Immature natural killer cell (primary cell): ENCODE measurements around the gene ACADS. TPM values are rescaled to one million over a fixed set of nuclear protein-coding genes. Genes with fewer than 3 reads are reported as not detected.

Source experiments
- DNase-seq, 3 donors: peaks; one replicate each; pipeline ENCODE4 v3.0.0; 2022; ENCODE audit warnings: mixed read lengths in 1 of 3
- H3K27ac Mint-ChIP-seq, 6 donors: one replicate each; pipeline ENCODE4 v1.8.0; 2020; ENCODE audit warnings: mixed read lengths in 6 of 6, mild to moderate bottlenecking in 5 of 6, inconsistent platforms in 4 of 6, moderate library complexity in 3 of 6
- H3K27me3 Mint-ChIP-seq, 3 donors: one replicate each; pipeline ENCODE4 v1.8.0; 2020 to 2021; ENCODE audit warnings: low read depth in 3 of 3, mild to moderate bottlenecking in 3 of 3, mixed read lengths in 3 of 3, moderate library complexity in 3 of 3, inconsistent platforms in 1 of 3
- H3K36me3 Mint-ChIP-seq, 3 donors: one replicate each; pipeline ENCODE4 v1.8.0; 2020; ENCODE audit warnings: mixed read lengths in 3 of 3, inconsistent platforms in 2 of 3, mild to moderate bottlenecking in 2 of 3
- H3K4me1 Mint-ChIP-seq, 2 donors: one replicate each; pipeline ENCODE4 v1.8.0; 2020; ENCODE audit warnings: inconsistent platforms in 2 of 2, mild to moderate bottlenecking in 2 of 2, mixed read lengths in 2 of 2, moderate library complexity in 1 of 2
- H3K4me3 Mint-ChIP-seq, 5 donors: one replicate each; pipeline ENCODE4 v1.8.0; 2020; ENCODE audit warnings: mild to moderate bottlenecking in 5 of 5, mixed read lengths in 5 of 5, inconsistent platforms in 3 of 5, moderate library complexity in 3 of 5
- H3K9me3 Mint-ChIP-seq, 6 donors: one replicate each; pipeline ENCODE4 v1.8.0; 2020; ENCODE audit warnings: mild to moderate bottlenecking in 6 of 6, mixed read lengths in 6 of 6, inconsistent platforms in 4 of 6, moderate library complexity in 3 of 6
- polyA plus RNA-seq, 3 donors: library from polyadenylated mRNA; unstranded; fragments of 300-500 nt; fragmentation: Illumina TruSeq; gene quantifications; one replicate each; pipeline ENCODE4 v1.2.3, GENCODE V29; 2021

ACADS gene
- polyA plus RNA-seq, 3 donors from 2014 or later, result 27.1 to 48.3 (median 40.8) TPM

- H3K27ac Mint-ChIP-seq, result no peak overlapping the region
- H3K4me1 Mint-ChIP-seq, result peaks cover 45 to 66% of the 10 kb centered on the region in 2 donors
- peaks cover 8% of the 10 kb centered on the region in 3 donors for H3K27me3 Mint-ChIP-seq
- peak overlapping the region in 1 of 5 donors; percentile 20 for H3K4me3 Mint-ChIP-seq
- peaks cover 6 to 12% (median 12%) of the 10 kb centered on the region in 3 donors for H3K36me3 Mint-ChIP-seq
- no peak for DNase-seq
- H3K9me3 Mint-ChIP-seq, result no peaks in the 10 kb centered on the region
Measured at GRCh38 chr12:120690083-120690450, 35.6 kb upstream of the ACADS start.

- Mint-ChIP-seq H3K4me3 (no peak overlapping the region), H3K27ac (peak overlapping the region in 2 of 6 donors; percentile 23 to 25), H3K4me1 (peaks cover 45 to 66% of the 10 kb centered on the region in 2 donors), H3K27me3 (peaks cover 8% of the 10 kb centered on the region in 3 donors), H3K36me3 (peaks cover 11 to 20% (median 15%) of the 10 kb centered on the region in 3 donors), H3K9me3 (no peaks in the 10 kb centered on the region)
- DNase-seq, result no peak
Measured at GRCh38 chr12:120690978-120691377, 34.6 kb upstream of the ACADS start.

- peak overlapping the region in 4 of 6 donors; percentile 58 to 76 (median 64) for H3K27ac Mint-ChIP-seq
- H3K27me3 Mint-ChIP-seq, result no peaks in the 10 kb centered on the region
- peaks cover 23 to 34% (median 27%) of the 10 kb centered on the region in 3 donors for H3K36me3 Mint-ChIP-seq
- H3K4me3 Mint-ChIP-seq, result peak overlapping the region in 2 of 5 donors; percentile 0 to 28
- H3K9me3 Mint-ChIP-seq, result no peaks in the 10 kb centered on the region
- H3K4me1 Mint-ChIP-seq, result peaks cover 45 to 65% of the 10 kb centered on the region in 2 donors
- DNase-seq, result no peak
Measured at GRCh38 chr12:120692524-120693033, 33.0 kb upstream of the ACADS start.

- Mint-ChIP-seq H3K27me3 (no peaks in the 10 kb centered on the region), H3K4me3 (no peak overlapping the region), H3K36me3 (peaks cover 23 to 36% (median 34%) of the 10 kb centered on the region in 3 donors), H3K9me3 (no peaks in the 10 kb centered on the region), H3K27ac (no peak overlapping the region), H3K4me1 (peaks cover 32 to 52% of the 10 kb centered on the region in 2 donors)
- DNase-seq, result no peak
Measured at GRCh38 chr12:120693848-120694247, 31.8 kb upstream of the ACADS start.

- Mint-ChIP-seq H3K4me1 (peaks cover 16 to 24% of the 10 kb centered on the region in 2 donors), H3K36me3 (peaks cover 32 to 53% (median 45%) of the 10 kb centered on the region in 3 donors), H3K27ac (no peak overlapping the region)
Measured at GRCh38 chr12:120696626-120697025, 29.0 kb upstream of the ACADS start.

GRCh38 chr12:120697344-120697743 is 28.3 kb upstream of the ACADS start:
- H3K4me1 Mint-ChIP-seq, result peaks cover 11 to 17% of the 10 kb centered on the region in 2 donors
- H3K27me3 Mint-ChIP-seq, result no peaks in the 10 kb centered on the region
- H3K4me3 Mint-ChIP-seq, result no peak overlapping the region
- H3K27ac Mint-ChIP-seq, result no peak overlapping the region
- no peak for DNase-seq
- H3K36me3 Mint-ChIP-seq, result peaks cover 32 to 53% (median 49%) of the 10 kb centered on the region in 3 donors
- H3K9me3 Mint-ChIP-seq, result no peaks in the 10 kb centered on the region

More at GRCh38 chr12:120696626-120697025, 29.0 kb upstream of the ACADS start:
- Mint-ChIP-seq H3K4me3 (no peak overlapping the region), H3K27me3 (no peaks in the 10 kb centered on the region), H3K9me3 (no peaks in the 10 kb centered on the region)
- no peak for DNase-seq

- peaks cover 0 to 5% of the 10 kb centered on the region in 2 donors for H3K4me1 Mint-ChIP-seq
- no peak overlapping the region for H3K27ac Mint-ChIP-seq
- H3K27me3 Mint-ChIP-seq, result no peaks in the 10 kb centered on the region
- no peaks in the 10 kb centered on the region for H3K9me3 Mint-ChIP-seq
- no peak overlapping the region for H3K4me3 Mint-ChIP-seq
- no peak for DNase-seq
- peaks cover 37 to 57% (median 49%) of the 10 kb centered on the region in 3 donors for H3K36me3 Mint-ChIP-seq
Measured at GRCh38 chr12:120698665-120699064, 27.0 kb upstream of the ACADS start.

GRCh38 chr12:120699553-120699952 is 26.1 kb upstream of the ACADS start:
- Mint-ChIP-seq H3K36me3 (peaks cover 32 to 58% (median 41%) of the 10 kb centered on the region in 3 donors), H3K4me3 (no peak overlapping the region), H3K27ac (no peak overlapping the region), H3K9me3 (no peaks in the 10 kb centered on the region), H3K4me1 (no peaks in the 10 kb centered on the region), H3K27me3 (no peaks in the 10 kb centered on the region)
- no peak for DNase-seq

- Mint-ChIP-seq H3K27me3 (no peaks in the 10 kb centered on the region), H3K9me3 (no peaks in the 10 kb centered on the region), H3K36me3 (peaks cover 24 to 48% (median 30%) of the 10 kb centered on the region in 3 donors), H3K27ac (no peak overlapping the region), H3K4me1 (no peaks in the 10 kb centered on the region), H3K4me3 (no peak overlapping the region)
- no peak for DNase-seq
Measured at GRCh38 chr12:120700886-120701285, 24.7 kb upstream of the ACADS start.

- Mint-ChIP-seq H3K27me3 (no peaks in the 10 kb centered on the region), H3K4me3 (no peak overlapping the region), H3K9me3 (no peaks in the 10 kb centered on the region), H3K36me3 (peaks cover 15 to 32% (median 16%) of the 10 kb centered on the region in 3 donors), H3K27ac (no peak overlapping the region), H3K4me1 (no peaks in the 10 kb centered on the region)
- DNase-seq, result no peak
Measured at GRCh38 chr12:120702637-120703036, 23.0 kb upstream of the ACADS start.

GRCh38 chr12:120703311-120703942 is 22.2 kb upstream of the ACADS start:
- DNase-seq, result no peak
- no peak overlapping the region for H3K27ac Mint-ChIP-seq
- peaks cover 15 to 28% (median 16%) of the 10 kb centered on the region in 3 donors for H3K36me3 Mint-ChIP-seq
- H3K4me3 Mint-ChIP-seq, result no peak overlapping the region
- no peaks in the 10 kb centered on the region for H3K9me3 Mint-ChIP-seq
- H3K27me3 Mint-ChIP-seq, result no peaks in the 10 kb centered on the region
- no peaks in the 10 kb centered on the region for H3K4me1 Mint-ChIP-seq

GRCh38 chr12:120705618-120706017 is 20.0 kb upstream of the ACADS start:
- Mint-ChIP-seq H3K36me3 (peaks cover 6 to 11% (median 11%) of the 10 kb centered on the region in 3 donors), H3K27ac (no peak overlapping the region), H3K4me1 (peaks cover 8 to 10% of the 10 kb centered on the region in 2 donors), H3K9me3 (no peaks in the 10 kb centered on the region), H3K27me3 (no peaks in the 10 kb centered on the region), H3K4me3 (no peak overlapping the region)
- DNase-seq, result no peak

- Mint-ChIP-seq H3K27ac (no peak overlapping the region), H3K36me3 (peaks cover 3 to 7% (median 7%) of the 10 kb centered on the region in 3 donors), H3K4me1 (peaks cover 10 to 12% of the 10 kb centered on the region in 2 donors), H3K4me3 (no peak overlapping the region), H3K9me3 (no peaks in the 10 kb centered on the region), H3K27me3 (no peaks in the 10 kb centered on the region)
- no peak for DNase-seq
Measured at GRCh38 chr12:120706029-120706428, 19.6 kb upstream of the ACADS start.

GRCh38 chr12:120708651-120709050 is 17.0 kb upstream of the ACADS start:
- peak overlapping the region in 2 of 6 donors; percentile 34 to 83 for H3K27ac Mint-ChIP-seq
- peak overlapping the region in 3 of 5 donors; percentile 35 to 83 (median 50) for H3K4me3 Mint-ChIP-seq

More at GRCh38 chr12:120708651-120709050, 17.0 kb upstream of the ACADS start:
- H3K9me3 Mint-ChIP-seq, result no peaks in the 10 kb centered on the region
- peaks cover 28 to 29% of the 10 kb centered on the region in 2 donors for H3K4me1 Mint-ChIP-seq
- H3K27me3 Mint-ChIP-seq, result no peaks in the 10 kb centered on the region
- no peak for DNase-seq
- peaks cover under 1 to 2% (median 2%) of the 10 kb centered on the region in 3 donors for H3K36me3 Mint-ChIP-seq
